K562 (cell line): ENCODE measurements around the gene G6PC1. TPM values are rescaled to one million over a fixed set of nuclear protein-coding genes. Genes with fewer than 3 reads are reported as not detected.

Experiments
- ATAC-seq: fragments of 200-7000 bp; cut with Tn5 transposase; 3 replicates; pipeline ENCODE4 v1.9.1; 2020; ENCODE audit warnings: moderate library complexity
- BruUV-seq: library from RNA; stranded (reverse); fragments of 400-500 nt; replicated peaks from 2 replicates; lab custom pipeline; 2021; lab: Mats Ljungman, UMichigan
- CTCF ChIA-PET: fragments of 300-600 bp; formaldehyde crosslinking; extraction: SDS; loops from one replicate; lab custom pipeline; 2021; ENCODE audit warnings: low intra/inter-chr PET ratio; lab: Yijun Ruan, JAX
- POLR2A ChIA-PET: fragments of 300-600, 350-650 bp; sonication (Branson Sonifier 250); formaldehyde crosslinking; extraction: SDS; loops from one replicate; lab custom pipeline; 2021; ENCODE audit warnings: antibody characterized with exemption, inconsistent platforms; lab: Yijun Ruan, JAX
- DNase-seq, 4 experiments: peaks; one replicate each; pipeline versions ENCODE4 v3.0.0 to v3.0.0-alpha.2; 2011 to 2018; ENCODE audit warnings: low spot score in 3 of 4, mixed read lengths in 3 of 4; ENCODE audit errors: extremely low read depth in 1 of 4
- FAIRE-seq: peaks from 2 replicates; lab custom pipeline; 2011; peaks lifted over from hg19 to GRCh38; lab: Jason Lieb, UNC
- H2AFZ ChIP-seq: 2 replicates; pipeline ENCODE4 v1.6.0; 2011; ENCODE audit warnings: low read depth, low read length, control low read depth, inconsistent platforms
- H3K27ac ChIP-seq: fragments of 200-600 bp; 3 replicates; pipeline ENCODE4 v1.8.0; 2011; ENCODE audit warnings: low read depth, mild to moderate bottlenecking, control low read depth, inconsistent platforms, low read length, moderate library complexity, mixed read lengths; ENCODE audit errors: extremely low read depth
- H3K27me3 ChIP-seq, 2 experiments: fragments of 300-600 bp in 1 of 2; 2 replicates in 1 of 2; 3 replicates in 1 of 2; pipeline versions ENCODE4 v1.6.0 to v1.8.0; 2011; ENCODE audit warnings: inconsistent platforms in 2 of 2, low read length in 2 of 2, mild to moderate bottlenecking in 1 of 2, mixed read lengths in 1 of 2, moderate library complexity in 1 of 2; ENCODE audit not compliant: control insufficient read depth in 2 of 2, insufficient read depth in 2 of 2
- H3K36me3 ChIP-seq: fragments of 300-600 bp; 3 replicates; pipeline ENCODE4 v1.8.0; 2011; ENCODE audit warnings: mild to moderate bottlenecking, low read length, inconsistent platforms; ENCODE audit not compliant: control insufficient read depth, insufficient read depth
- H3K4me1 ChIP-seq, 2 experiments: fragments of 200-600 bp in 1 of 2; replicated peaks in 1 of 2; 2 replicates in 1 of 2; 3 replicates in 1 of 2; pipeline versions ENCODE4 v1.5.1 to v1.8.0; 2011; ENCODE audit warnings: inconsistent platforms in 2 of 2, low read length in 2 of 2, mild to moderate bottlenecking in 1 of 2, mixed read lengths in 1 of 2, moderate library complexity in 1 of 2; ENCODE audit not compliant: control insufficient read depth in 2 of 2, insufficient read depth in 2 of 2
- H3K4me2 ChIP-seq: 2 replicates; pipeline ENCODE4 v1.6.1; 2011; ENCODE audit warnings: low read length, control low read depth, inconsistent platforms, mixed read lengths; ENCODE audit not compliant: insufficient read depth
- H3K4me3 ChIP-seq: fragments of 200-600 bp; sonication (generic), shearing (Covaris generic); 2 replicates; pipeline ENCODE4 v1.5.1; 2016; ENCODE audit warnings: control low read depth, inconsistent platforms
- H3K79me2 ChIP-seq: fragments of 200-600 bp; 3 replicates; pipeline ENCODE4 v1.8.0; 2011; ENCODE audit warnings: low read length, inconsistent platforms; ENCODE audit not compliant: control insufficient read depth, insufficient read depth
- H3K9ac ChIP-seq, 2 experiments: 2 replicates each; pipeline versions ENCODE4 v1.6.0 to v1.6.1; 2011; ENCODE audit warnings: low read depth in 2 of 2, low read length in 2 of 2, control low read depth in 1 of 2, inconsistent platforms in 1 of 2, mild to moderate bottlenecking in 1 of 2, mixed read lengths in 1 of 2; ENCODE audit not compliant: insufficient read depth in 1 of 2
- H3K9me1 ChIP-seq: one replicate; pipeline ENCODE4 v1.6.0; 2011; ENCODE audit warnings: inconsistent platforms, mild to moderate bottlenecking, low read length, moderate library complexity; ENCODE audit not compliant: control insufficient read depth, insufficient read depth
- H3K9me3 ChIP-seq: replicated peaks from 2 replicates; pipeline ENCODE4 v1.5.1; 2011; ENCODE audit warnings: low read depth, low read length, inconsistent platforms; ENCODE audit not compliant: control insufficient read depth, insufficient read depth
- H4K20me1 ChIP-seq: replicated peaks from 2 replicates; pipeline ENCODE4 v1.6.1; 2011; ENCODE audit warnings: low read length, inconsistent platforms, mixed read lengths; ENCODE audit not compliant: control insufficient read depth, insufficient read depth
- HES1 ChIP-seq: fragments of 450-650 bp; IDR thresholded peaks from 2 replicates; pipeline ENCODE4 v1.6.1; 2016; ENCODE audit warnings: low read depth, mild to moderate bottlenecking, moderate library complexity
- IRF2 ChIP-seq: sonication (generic); formaldehyde crosslinking; IDR thresholded peaks from 2 replicates; pipeline ENCODE4 v1.8.1; 2022; ENCODE audit warnings: mild to moderate bottlenecking, missing genetic modification reagents
- SMARCE1 ChIP-seq: fragments of 450-650 bp; IDR thresholded peaks from 2 replicates; pipeline ENCODE4 v1.7.1; 2016; ENCODE audit warnings: mild to moderate bottlenecking
- USF2 ChIP-seq: sonication (generic); formaldehyde crosslinking; IDR thresholded peaks from 2 replicates; pipeline ENCODE4 v1.5.0; 2020; ENCODE audit warnings: missing genetic modification reagents
- ZFP1 ChIP-seq: fragments of 450-650 bp; formaldehyde crosslinking; IDR thresholded peaks from 2 replicates; pipeline ENCODE4 v1.4.0; 2020; ENCODE audit warnings: mild to moderate bottlenecking, mixed read lengths
- ZNF561 ChIP-seq: fragments of 450-650 bp; formaldehyde crosslinking; conservative IDR thresholded peaks from 2 replicates; pipeline ENCODE4 v1.4.0; 2020; ENCODE audit warnings: mild to moderate bottlenecking, moderate library complexity
- WGBS: fragments of 100-300 bp; shearing (Covaris generic); methylation state at CpG from one replicate; pipeline ENCODE4 v1.1.6; 2016; ENCODE audit warnings: low coverage, mixed read lengths; ENCODE audit not compliant: insufficient coverage; ENCODE audit errors: missing lambda C conversion rate; 5-methylcytosine and 5-hydroxymethylcytosine counted together
- in situ Hi-C: fragments of 300-500 bp; cut with MboI; formaldehyde crosslinking; loops from 4 replicates; pipeline ENCODE4 v1.15.0; 2018; ENCODE audit warnings: inconsistent platforms, mixed read lengths
- intact Hi-C: fragments of 100-400 bp; cut with micrococcal nuclease; formaldehyde crosslinking; loops from 2 replicates; pipeline ENCODE4 v1.14.2; 2022
- polyA plus RNA-seq, 8 experiments: library from polyadenylated mRNA; depleted of rRNA in 4 of 8; stranded (reverse) in 5 of 8; unstranded in 3 of 8; fragments of >200 nt; fragmentation: Nextera tagmentation in 2 of 8; fragmentation: Illumina TruSeq in 1 of 8; extraction: Ambion mirVana in 2 of 8; extraction: Trizol in 1 of 8; gene quantifications; 2 replicates each; pipeline versions ENCODE4 v1.2.1 to v1.2.3, GENCODE V29; 2011 to 2014; ENCODE audit warnings: inconsistent platforms in 1 of 8, missing spikeins in 1 of 8
- total RNA-seq, 7 experiments: library from RNA; depleted of rRNA in 6 of 7; stranded (reverse); fragments of >200 nt in 6 of 7; fragmentation: Illumina TruSeq in 2 of 7; extraction: Trizol in 2 of 7; gene quantifications; 2 replicates each; pipeline versions ENCODE4 v1.2.1 to v1.2.3, GENCODE V29; 2011 to 2021; ENCODE audit warnings: low replicate concordance in 1 of 7
- TF ChIP-seq, protein P1 (sequence below): IDR thresholded peaks from 3 replicates; pipeline ENCODE4 v1.6.1; 2011; ENCODE audit warnings: borderline replicate concordance, mild to moderate bottlenecking; ENCODE audit not compliant: insufficient read length, insufficient read depth
- TF ChIP-seq, protein P2 (sequence below), 3 experiments: fragments of 200-800 bp in 1 of 3; fragments of 250-450 bp in 1 of 3; fragments of 450-650 bp in 1 of 3; sonication (Bioruptor Pico) in 1 of 3; sonication (Bioruptor generic) in 1 of 3; formaldehyde crosslinking in 1 of 3; IDR thresholded peaks; 2 replicates each; pipeline versions ENCODE4 v1.6.1 to v1.8.0; 2016 to 2022; ENCODE audit warnings: mild to moderate bottlenecking in 2 of 3, missing genetic modification characterization in 2 of 3, missing compliant biosample characterization in 1 of 3, moderate library complexity in 1 of 3
- TF ChIP-seq, protein P3 (sequence below): fragments of 450-650 bp; IDR thresholded peaks from 2 replicates; pipeline ENCODE4 v1.6.1; 2018; ENCODE audit not compliant: partially characterized antibody

G6PC1 gene
- total and polyA plus RNA-seq, 9 of the 15 experiments (the other 6 are each of a cell fraction or from before 2014, with no cell fraction given): not detected

DNA sequence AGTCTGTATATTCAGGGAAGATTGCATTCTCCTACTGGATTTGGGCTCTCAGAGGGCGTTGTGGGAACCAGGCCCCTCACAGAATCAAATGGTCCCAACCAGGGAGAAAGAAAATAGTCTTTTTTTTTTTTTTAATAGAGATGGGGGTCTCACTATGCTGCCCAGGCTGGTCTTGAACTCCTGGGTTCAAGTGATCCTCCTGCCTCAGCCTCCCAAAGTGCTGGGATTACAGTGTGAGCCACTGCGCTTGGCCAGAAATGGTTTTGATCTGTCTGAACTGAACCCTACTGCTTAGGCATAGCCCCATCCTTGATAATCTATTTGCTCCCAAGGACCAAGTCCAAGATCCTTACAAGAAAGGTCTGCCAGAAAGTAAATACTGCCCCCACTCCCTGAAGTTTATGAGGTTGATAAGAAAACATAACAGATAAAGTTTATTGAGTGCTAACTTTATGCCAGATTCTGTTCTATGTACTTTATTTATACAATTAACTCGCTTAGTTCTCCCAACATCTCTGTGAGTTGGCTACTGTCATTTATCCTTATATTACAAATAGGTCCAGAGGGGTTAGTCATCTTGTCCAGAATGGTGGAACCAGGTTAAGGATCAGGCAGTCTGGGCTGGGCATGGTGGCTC lies 13.5 kb downstream of the G6PC1 start:
- no peak overlapping the region for H2AFZ ChIP-seq
- no peaks in the 10 kb centered on the region for H4K20me1 ChIP-seq
- H3K27me3 ChIP-seq: peaks cover 22 to 29% of the 10 kb centered on the region in 2 experiments; a peak in 4 of 5 replicates
- no peaks in the 10 kb centered on the region for H3K36me3 ChIP-seq
- 13% methylated on average over 3 of the region's 3 CpGs for WGBS
- intact Hi-C loops (no loop called here), in situ Hi-C loops (no loop called here)
- DNase-seq (no peak), FAIRE-seq (no peak), ATAC-seq (no peak)
- H3K9me3 ChIP-seq: no peaks in the 10 kb centered on the region
- no TSS peak for BruUV-seq
- H3K4me2 ChIP-seq: no peak overlapping the region
- no peak overlapping the region for H3K9ac ChIP-seq
- H3K9me1 ChIP-seq: no peaks in the 10 kb centered on the region
- no peak overlapping the region for H3K27ac ChIP-seq
- H3K4me3 ChIP-seq: no peak overlapping the region
- ChIA-PET POLR2A (interaction anchor here (0.9 kb wide), 1 partner anchor 10 kb away, joined by 6 read pairs; no protein-coding TSS in a partner anchor), CTCF (no interaction called here)
- no peaks in the 10 kb centered on the region for H3K4me1 ChIP-seq
- H3K79me2 ChIP-seq: no peaks in the 10 kb centered on the region
- TF ChIP-seq HES1 (no peak), ZFP1 (no peak), IRF2 (CRISPR knock-in tag) (no peak), ZNF561 (CRISPR knock-in tag) (no peak), USF2 (CRISPR knock-in tag) (no peak), SMARCE1 (no peak)
- TF ChIP-seq, protein P1, sequence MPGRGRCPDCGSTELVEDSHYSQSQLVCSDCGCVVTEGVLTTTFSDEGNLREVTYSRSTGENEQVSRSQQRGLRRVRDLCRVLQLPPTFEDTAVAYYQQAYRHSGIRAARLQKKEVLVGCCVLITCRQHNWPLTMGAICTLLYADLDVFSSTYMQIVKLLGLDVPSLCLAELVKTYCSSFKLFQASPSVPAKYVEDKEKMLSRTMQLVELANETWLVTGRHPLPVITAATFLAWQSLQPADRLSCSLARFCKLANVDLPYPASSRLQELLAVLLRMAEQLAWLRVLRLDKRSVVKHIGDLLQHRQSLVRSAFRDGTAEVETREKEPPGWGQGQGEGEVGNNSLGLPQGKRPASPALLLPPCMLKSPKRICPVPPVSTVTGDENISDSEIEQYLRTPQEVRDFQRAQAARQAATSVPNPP: no peak
- TF ChIP-seq, protein P2, sequence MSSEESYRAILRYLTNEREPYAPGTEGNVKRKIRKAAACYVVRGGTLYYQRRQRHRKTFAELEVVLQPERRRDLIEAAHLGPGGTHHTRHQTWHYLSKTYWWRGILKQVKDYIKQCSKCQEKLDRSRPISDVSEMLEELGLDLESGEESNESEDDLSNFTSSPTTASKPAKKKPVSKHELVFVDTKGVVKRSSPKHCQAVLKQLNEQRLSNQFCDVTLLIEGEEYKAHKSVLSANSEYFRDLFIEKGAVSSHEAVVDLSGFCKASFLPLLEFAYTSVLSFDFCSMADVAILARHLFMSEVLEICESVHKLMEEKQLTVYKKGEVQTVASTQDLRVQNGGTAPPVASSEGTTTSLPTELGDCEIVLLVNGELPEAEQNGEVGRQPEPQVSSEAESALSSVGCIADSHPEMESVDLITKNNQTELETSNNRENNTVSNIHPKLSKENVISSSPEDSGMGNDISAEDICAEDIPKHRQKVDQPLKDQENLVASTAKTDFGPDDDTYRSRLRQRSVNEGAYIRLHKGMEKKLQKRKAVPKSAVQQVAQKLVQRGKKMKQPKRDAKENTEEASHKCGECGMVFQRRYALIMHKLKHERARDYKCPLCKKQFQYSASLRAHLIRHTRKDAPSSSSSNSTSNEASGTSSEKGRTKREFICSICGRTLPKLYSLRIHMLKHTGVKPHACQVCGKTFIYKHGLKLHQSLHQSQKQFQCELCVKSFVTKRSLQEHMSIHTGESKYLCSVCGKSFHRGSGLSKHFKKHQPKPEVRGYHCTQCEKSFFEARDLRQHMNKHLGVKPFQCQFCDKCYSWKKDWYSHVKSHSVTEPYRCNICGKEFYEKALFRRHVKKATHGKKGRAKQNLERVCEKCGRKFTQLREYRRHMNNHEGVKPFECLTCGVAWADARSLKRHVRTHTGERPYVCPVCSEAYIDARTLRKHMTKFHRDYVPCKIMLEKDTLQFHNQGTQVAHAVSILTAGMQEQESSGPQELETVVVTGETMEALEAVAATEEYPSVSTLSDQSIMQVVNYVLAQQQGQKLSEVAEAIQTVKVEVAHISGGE (CRISPR knock-in tag; IDR thresholded peaks at IDR 0.05): no peak
- TF ChIP-seq, protein P3, sequence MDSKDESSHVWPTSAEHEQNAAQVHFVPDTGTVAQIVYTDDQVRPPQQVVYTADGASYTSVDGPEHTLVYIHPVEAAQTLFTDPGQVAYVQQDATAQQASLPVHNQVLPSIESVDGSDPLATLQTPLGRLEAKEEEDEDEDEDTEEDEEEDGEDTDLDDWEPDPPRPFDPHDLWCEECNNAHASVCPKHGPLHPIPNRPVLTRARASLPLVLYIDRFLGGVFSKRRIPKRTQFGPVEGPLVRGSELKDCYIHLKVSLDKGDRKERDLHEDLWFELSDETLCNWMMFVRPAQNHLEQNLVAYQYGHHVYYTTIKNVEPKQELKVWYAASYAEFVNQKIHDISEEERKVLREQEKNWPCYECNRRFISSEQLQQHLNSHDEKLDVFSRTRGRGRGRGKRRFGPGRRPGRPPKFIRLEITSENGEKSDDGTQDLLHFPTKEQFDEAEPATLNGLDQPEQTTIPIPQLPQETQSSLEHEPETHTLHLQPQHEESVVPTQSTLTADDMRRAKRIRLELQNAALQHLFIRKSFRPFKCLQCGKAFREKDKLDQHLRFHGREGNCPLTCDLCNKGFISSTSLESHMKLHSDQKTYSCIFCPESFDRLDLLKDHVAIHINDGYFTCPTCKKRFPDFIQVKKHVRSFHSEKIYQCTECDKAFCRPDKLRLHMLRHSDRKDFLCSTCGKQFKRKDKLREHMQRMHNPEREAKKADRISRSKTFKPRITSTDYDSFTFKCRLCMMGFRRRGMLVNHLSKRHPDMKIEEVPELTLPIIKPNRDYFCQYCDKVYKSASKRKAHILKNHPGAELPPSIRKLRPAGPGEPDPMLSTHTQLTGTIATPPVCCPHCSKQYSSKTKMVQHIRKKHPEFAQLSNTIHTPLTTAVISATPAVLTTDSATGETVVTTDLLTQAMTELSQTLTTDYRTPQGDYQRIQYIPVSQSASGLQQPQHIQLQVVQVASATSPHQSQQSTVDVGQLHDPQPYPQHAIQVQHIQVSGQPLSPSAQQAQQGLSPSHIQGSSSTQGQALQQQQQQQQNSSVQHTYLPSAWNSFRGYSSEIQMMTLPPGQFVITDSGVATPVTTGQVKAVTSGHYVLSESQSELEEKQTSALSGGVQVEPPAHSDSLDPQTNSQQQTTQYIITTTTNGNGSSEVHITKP: no peak
